Neuronal stem cell (in vitro differentiated cells): ENCODE data around the gene CACNA1I.

Experiments used
- DNase-seq: peaks from one replicate; pipeline ENCODE4 v3.0.0-alpha.2; 2013; ENCODE audit warnings: low spot score
- H2AFZ ChIP-seq: one replicate; pipeline ENCODE4 v1.6.1; 2013; ENCODE audit warnings: mild to moderate bottlenecking, low read length, inconsistent platforms
- H2AK5ac ChIP-seq: 2 replicates; pipeline ENCODE4 v1.6.1; 2013; ENCODE audit warnings: low read depth, mild to moderate bottlenecking, inconsistent platforms, low read length, moderate library complexity, mixed read lengths
- H2BK120ac ChIP-seq: 2 replicates; pipeline ENCODE4 v1.6.1; 2013; ENCODE audit warnings: low read depth, mild to moderate bottlenecking, inconsistent platforms, low read length, moderate library complexity, mixed read lengths
- H2BK12ac ChIP-seq: one replicate; pipeline ENCODE4 v1.6.1; 2013; ENCODE audit warnings: low read length, inconsistent platforms
- H2BK15ac ChIP-seq: 2 replicates; pipeline ENCODE4 v1.6.1; 2013; ENCODE audit warnings: mild to moderate bottlenecking, low read length, inconsistent platforms, mixed read lengths
- H2BK5ac ChIP-seq: one replicate; pipeline ENCODE4 v1.6.1; 2013; ENCODE audit warnings: inconsistent platforms, mild to moderate bottlenecking, low read length, moderate library complexity
- H3K14ac ChIP-seq: one replicate; pipeline ENCODE4 v1.6.1; 2013; ENCODE audit warnings: low read length, inconsistent platforms
- H3K18ac ChIP-seq: 2 replicates; pipeline ENCODE4 v1.6.1; 2013; ENCODE audit warnings: low read length, inconsistent platforms
- H3K23ac ChIP-seq: 2 replicates; pipeline ENCODE4 v1.6.1; 2013; ENCODE audit warnings: low read depth, mild to moderate bottlenecking, mixed read lengths, low read length, inconsistent platforms; ENCODE audit not compliant: poor library complexity
- H3K27ac ChIP-seq: replicated peaks from 3 replicates; pipeline ENCODE4 v1.5.1; 2013; ENCODE audit warnings: low read length, inconsistent platforms
- H3K27me3 ChIP-seq, 3 experiments: 2 replicates each; pipeline ENCODE4 v1.6.1; 2013; ENCODE audit warnings: low read length in 3 of 3, mild to moderate bottlenecking in 2 of 3, inconsistent platforms in 1 of 3, low read depth in 1 of 3, mixed read lengths in 1 of 3, moderate library complexity in 1 of 3; ENCODE audit not compliant: control insufficient read depth in 3 of 3, insufficient read depth in 3 of 3
- H3K36me3 ChIP-seq, 2 donors: replicated peaks in 1 of 2; 2 replicates each; pipeline ENCODE4 v1.6.1; 2013; ENCODE audit warnings: low read length in 2 of 2; ENCODE audit not compliant: control insufficient read depth in 2 of 2, insufficient read depth in 2 of 2
- H3K4ac ChIP-seq: 2 replicates; pipeline ENCODE4 v1.6.1; 2013; ENCODE audit warnings: inconsistent platforms, mild to moderate bottlenecking, low read length, moderate library complexity
- H3K4me1 ChIP-seq, 2 donors: 1 replicate in 1 of 2; 2 replicates in 1 of 2; pipeline ENCODE4 v1.6.1; 2013; ENCODE audit warnings: low read length in 2 of 2, low read depth in 1 of 2; ENCODE audit not compliant: control insufficient read depth in 2 of 2, insufficient read depth in 1 of 2
- H3K4me2 ChIP-seq: one replicate; pipeline ENCODE4 v1.6.1; 2013; ENCODE audit warnings: mild to moderate bottlenecking, low read length, inconsistent platforms; ENCODE audit not compliant: insufficient read depth, poor library complexity, severe bottlenecking
- H3K4me3 ChIP-seq, 2 donors: 2 replicates each; pipeline ENCODE4 v1.5.1; 2013; ENCODE audit warnings: low read length in 2 of 2, mild to moderate bottlenecking in 2 of 2, inconsistent platforms in 1 of 2, moderate library complexity in 1 of 2
- H3K79me1 ChIP-seq: one replicate; pipeline ENCODE4 v1.6.1; 2013; ENCODE audit warnings: low read depth, mild to moderate bottlenecking, inconsistent platforms, low read length, moderate library complexity
- H3K9ac ChIP-seq: one replicate; pipeline ENCODE4 v1.6.1; 2013; ENCODE audit warnings: mild to moderate bottlenecking, low read depth, low read length, inconsistent platforms; ENCODE audit not compliant: poor library complexity
- H3K9me3 ChIP-seq, 2 donors: replicated peaks in 1 of 2; 2 replicates each; pipeline versions ENCODE3 to v1.6.1; 2013; ENCODE audit warnings: low read length in 2 of 2, mild to moderate bottlenecking in 2 of 2, inconsistent platforms in 1 of 2, low read depth in 1 of 2, mixed read lengths in 1 of 2, moderate library complexity in 1 of 2; ENCODE audit not compliant: control insufficient read depth in 2 of 2, insufficient read depth in 1 of 2
- H4K8ac ChIP-seq: one replicate; pipeline ENCODE4 v1.6.1; 2013; ENCODE audit warnings: low read depth, mild to moderate bottlenecking, inconsistent platforms, low read length, moderate library complexity
- H4K91ac ChIP-seq: one replicate; pipeline ENCODE4 v1.6.1; 2013; ENCODE audit warnings: low read length, low read depth, mild to moderate bottlenecking, inconsistent platforms; ENCODE audit not compliant: poor library complexity
- WGBS, 2 donors: extraction: QIAGEN DNeasy Blood & Tissue Kit; methylation state at CpG; one replicate each; pipeline ENCODE4 v1.1.7; 2013; ENCODE audit warnings: missing lambda C conversion rate in 2 of 2, mixed read lengths in 1 of 2; ENCODE audit not compliant: insufficient read length in 2 of 2, insufficient replicate concordance in 1 of 2; ENCODE audit errors: extremely low coverage in 2 of 2; 5-methylcytosine and 5-hydroxymethylcytosine counted together

The CACNA1I gene

GRCh38 chr22:39703928-39704639, 133.5 kb downstream of the CACNA1I start:
- Histone ChIP-seq H2BK12ac (peak overlapping the region; percentile 58), H3K23ac (no peak overlapping the region), H3K79me1 (peaks cover 1% of the 10 kb centered on the region), H3K4me3 (no peak overlapping the region), H4K8ac (no peak overlapping the region), H2BK15ac (peak overlapping the region; percentile 25), H2AK5ac (peak overlapping the region; percentile 3), H3K14ac (no peak overlapping the region), H3K9me3 (no peaks in the 10 kb centered on the region), H3K4me2 (no peak overlapping the region), H3K4ac (peak overlapping the region; percentile 23), H4K91ac (no peak overlapping the region), H3K36me3 (no peaks in the 10 kb centered on the region), H3K27ac (no peak overlapping the region), H3K18ac (peak overlapping the region; percentile 77), H3K9ac (peak overlapping the region; percentile 30), H3K4me1 (peaks cover 13 to 32% of the 10 kb centered on the region in 2 donors), H3K27me3 (peaks cover 0 to 12% (median 0%) of the 10 kb centered on the region in 3 experiments), H2BK5ac (peak overlapping the region; percentile 83), H2BK120ac (no peak overlapping the region), H2AFZ (no peak overlapping the region)
- WGBS, 2 donors: no CpG with 5 or more reads among the region's 17 CpGs
- DNase-seq: no peak

DNA sequence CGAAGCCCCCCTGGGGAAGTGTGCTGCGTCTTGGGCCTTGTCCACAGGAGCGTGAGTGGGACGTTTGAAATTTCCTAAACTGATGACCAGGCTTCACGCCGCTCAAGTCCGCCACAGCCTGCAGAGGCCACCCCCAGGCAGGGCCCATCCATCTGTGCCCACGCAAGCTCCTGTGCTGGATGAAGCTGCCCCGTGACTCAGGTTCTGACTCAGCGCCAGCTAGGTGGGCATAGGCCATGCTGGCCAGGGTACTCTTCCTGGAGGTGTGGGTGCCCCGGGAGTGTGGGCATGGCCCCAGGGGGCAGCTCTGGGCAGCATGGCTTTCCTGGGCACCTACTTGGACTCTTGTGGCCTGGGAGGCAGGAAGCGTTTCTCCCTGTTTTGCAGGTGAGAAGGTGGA, 134.8 kb downstream of the CACNA1I start:
- H3K23ac ChIP-seq: no peak overlapping the region
- H2BK5ac ChIP-seq: no peak overlapping the region
- H3K27me3 ChIP-seq: peaks cover 0 to 16% (median 0%) of the 10 kb centered on the region in 3 experiments
- H3K79me1 ChIP-seq: no peaks in the 10 kb centered on the region
- H2BK120ac ChIP-seq: no peak overlapping the region
- H2BK15ac ChIP-seq: peak overlapping the region; percentile 80
- no peak overlapping the region for H3K27ac ChIP-seq
- H3K14ac ChIP-seq: no peak overlapping the region
- DNase-seq: no peak
- H4K8ac ChIP-seq: no peak overlapping the region
- H2AK5ac ChIP-seq: peak overlapping the region; percentile 63
- H3K4me3 ChIP-seq: no peak overlapping the region
- H3K36me3 ChIP-seq: no peaks in the 10 kb centered on the region
- WGBS, 2 donors: no CpG with 5 or more reads among the region's 12 CpGs
- H3K4me1 ChIP-seq: peaks cover 5 to 21% of the 10 kb centered on the region in 2 donors
- H2BK12ac ChIP-seq: peak overlapping the region; percentile 28
- H3K4ac ChIP-seq: no peak overlapping the region
- peak overlapping the region; percentile 76 for H3K18ac ChIP-seq
- no peaks in the 10 kb centered on the region for H3K9me3 ChIP-seq
- no peak overlapping the region for H4K91ac ChIP-seq
- H2AFZ ChIP-seq: no peak overlapping the region
- H3K9ac ChIP-seq: no peak overlapping the region
- H3K4me2 ChIP-seq: no peak overlapping the region

- no peak overlapping the region for H4K8ac ChIP-seq
- no peak overlapping the region for H3K4ac ChIP-seq
- H3K23ac ChIP-seq: no peak overlapping the region
- no peak overlapping the region for H3K27ac ChIP-seq
- DNase-seq: no peak
- peak overlapping the region; percentile 6 for H4K91ac ChIP-seq
- H3K4me2 ChIP-seq: no peak overlapping the region
- no peak overlapping the region for H2BK120ac ChIP-seq
- H3K9ac ChIP-seq: no peak overlapping the region
- H2BK5ac ChIP-seq: peak overlapping the region; percentile 79
- H2BK12ac ChIP-seq: no peak overlapping the region
- H3K18ac ChIP-seq: peak overlapping the region; percentile 27
- no peak overlapping the region for H3K4me3 ChIP-seq
- H3K4me1 ChIP-seq: peaks cover 2 to 19% of the 10 kb centered on the region in 2 donors
- no CpG with 5 or more reads among the region's 27 CpGs for WGBS, 2 donors
- H2BK15ac ChIP-seq: peak overlapping the region; percentile 82
- no peak overlapping the region for H3K14ac ChIP-seq
- no peaks in the 10 kb centered on the region for H3K36me3 ChIP-seq
- peak overlapping the region; percentile 86 for H2AFZ ChIP-seq
- H3K27me3 ChIP-seq: peaks cover 0 to 16% (median 0%) of the 10 kb centered on the region in 3 experiments
- H2AK5ac ChIP-seq: no peak overlapping the region
- no peaks in the 10 kb centered on the region for H3K79me1 ChIP-seq
- no peaks in the 10 kb centered on the region for H3K9me3 ChIP-seq
These were observed 136.0 kb downstream of the CACNA1I start for GRCh38 chr22:39706376-39707140.

- peaks cover 2 to 21% of the 10 kb centered on the region in 2 donors for H3K4me1 ChIP-seq
- peak overlapping the region; percentile 69 for H2BK12ac ChIP-seq
- H2BK15ac ChIP-seq: peak overlapping the region; percentile 82
- peak overlapping the region; percentile 38 for H3K18ac ChIP-seq
- no peak overlapping the region for H3K23ac ChIP-seq
- H3K4me3 ChIP-seq: no peak overlapping the region
- no CpG with 5 or more reads among the region's 5 CpGs for WGBS, 2 donors
- no peaks in the 10 kb centered on the region for H3K36me3 ChIP-seq
- H3K4me2 ChIP-seq: no peak overlapping the region
- H3K14ac ChIP-seq: no peak overlapping the region
- H2AFZ ChIP-seq: no peak overlapping the region
- peaks cover 0 to 16% (median 0%) of the 10 kb centered on the region in 3 experiments for H3K27me3 ChIP-seq
- no peak overlapping the region for H4K8ac ChIP-seq
- DNase-seq: no peak
- H3K79me1 ChIP-seq: no peaks in the 10 kb centered on the region
- peak overlapping the region; percentile 26 for H3K4ac ChIP-seq
- no peak overlapping the region for H2BK120ac ChIP-seq
- H3K9ac ChIP-seq: no peak overlapping the region
- H4K91ac ChIP-seq: no peak overlapping the region
- H2AK5ac ChIP-seq: peak overlapping the region; percentile 82
- no peak overlapping the region for H3K27ac ChIP-seq
- H3K9me3 ChIP-seq: no peaks in the 10 kb centered on the region
- peak overlapping the region; percentile 79 for H2BK5ac ChIP-seq
These were observed 136.8 kb downstream of the CACNA1I start for GRCh38 chr22:39707351-39707750.
